Activated naive CD4-positive, alpha-beta T cell treated with anti-CD3 and anti-CD28 coated beads, Interleukin-2, amount 10 ng/mL, durations not matched to agents 7 days and 5 days (primary cell): ENCODE data around the gene GRM7.

Source experiments
- CTCF ChIA-PET: fragments of 350-600 bp; sonication (Branson Sonifier 250); formaldehyde crosslinking; loops from one replicate; lab custom pipeline; 2021; ENCODE audit warnings: antibody characterized with exemption; lab: Charles Lee
- DNase-seq: peaks from one replicate; pipeline ENCODE4 v3.0.0-alpha.2; 2020
- H3K27ac Mint-ChIP-seq: one replicate; pipeline ENCODE4 v1.8.0; 2021; ENCODE audit warnings: mild to moderate bottlenecking, moderate library complexity, mixed read lengths
- H3K27me3 Mint-ChIP-seq: one replicate; pipeline ENCODE4 v1.8.0; 2021; ENCODE audit warnings: mild to moderate bottlenecking, mixed read lengths
- H3K36me3 Mint-ChIP-seq: one replicate; pipeline ENCODE4 v1.8.0; 2021; ENCODE audit warnings: mixed read lengths
- H3K4me1 Mint-ChIP-seq: one replicate; pipeline ENCODE4 v1.8.0; 2021; ENCODE audit warnings: mixed read lengths
- H3K4me3 Mint-ChIP-seq: one replicate; pipeline ENCODE4 v1.8.0; 2021; ENCODE audit warnings: mild to moderate bottlenecking, moderate library complexity, mixed read lengths
- H3K9me3 Mint-ChIP-seq: one replicate; pipeline ENCODE4 v1.8.0; 2021; ENCODE audit warnings: mixed read lengths

The GRM7 gene

GRCh38 chr3:7545334-7545733 lies 684.4 kb downstream of the GRM7 start:
- Mint-ChIP-seq H3K27ac (no peak overlapping the region), H3K4me1 (no peaks in the 10 kb centered on the region), H3K4me3 (no peak overlapping the region), H3K27me3 (no peaks in the 10 kb centered on the region), H3K9me3 (peaks cover 2% of the 10 kb centered on the region), H3K36me3 (no peaks in the 10 kb centered on the region)
- DNase-seq, result no peak
- CTCF ChIA-PET, result no interaction called here

GRCh38 chr3:7546253-7546652 lies 685.3 kb downstream of the GRM7 start:
- Mint-ChIP-seq H3K27ac (no peak overlapping the region), H3K27me3 (no peaks in the 10 kb centered on the region), H3K36me3 (no peaks in the 10 kb centered on the region), H3K4me3 (no peak overlapping the region), H3K9me3 (peaks cover 2% of the 10 kb centered on the region), H3K4me1 (no peaks in the 10 kb centered on the region)
- CTCF ChIA-PET, result no interaction called here
- no peak for DNase-seq

GRCh38 chr3:7547826-7548225 lies 686.9 kb downstream of the GRM7 start:
- CTCF ChIA-PET, result no interaction called here
- Mint-ChIP-seq H3K27me3 (no peaks in the 10 kb centered on the region), H3K9me3 (peaks cover 10% of the 10 kb centered on the region), H3K36me3 (no peaks in the 10 kb centered on the region), H3K4me1 (no peaks in the 10 kb centered on the region), H3K4me3 (no peak overlapping the region), H3K27ac (no peak overlapping the region)
- no peak for DNase-seq

- no peak for DNase-seq
- CTCF ChIA-PET, result no interaction called here
- Mint-ChIP-seq H3K36me3 (no peaks in the 10 kb centered on the region), H3K27ac (no peak overlapping the region), H3K4me3 (no peak overlapping the region), H3K27me3 (no peaks in the 10 kb centered on the region), H3K4me1 (no peaks in the 10 kb centered on the region), H3K9me3 (peaks cover 2% of the 10 kb centered on the region)
Measured at GRCh38 chr3:7562892-7563291, 702.0 kb downstream of the GRM7 start.

GRCh38 chr3:7565574-7565973 lies 704.7 kb downstream of the GRM7 start:
- CTCF ChIA-PET, result no interaction called here
- Mint-ChIP-seq H3K9me3 (peaks cover 13% of the 10 kb centered on the region), H3K4me3 (no peak overlapping the region), H3K27me3 (no peaks in the 10 kb centered on the region), H3K4me1 (no peaks in the 10 kb centered on the region), H3K27ac (no peak overlapping the region), H3K36me3 (no peaks in the 10 kb centered on the region)
- DNase-seq, result no peak

GRCh38 chr3:7567160-7567559 lies 706.2 kb downstream of the GRM7 start:
- no peaks in the 10 kb centered on the region for H3K4me1 Mint-ChIP-seq
- CTCF ChIA-PET, result no interaction called here
- H3K27ac Mint-ChIP-seq, result no peak overlapping the region
- H3K9me3 Mint-ChIP-seq, result peaks cover 21% of the 10 kb centered on the region
- H3K4me3 Mint-ChIP-seq, result no peak overlapping the region
- H3K27me3 Mint-ChIP-seq, result no peaks in the 10 kb centered on the region
- no peak for DNase-seq
- H3K36me3 Mint-ChIP-seq, result no peaks in the 10 kb centered on the region

- Mint-ChIP-seq H3K4me3 (no peak overlapping the region), H3K36me3 (no peaks in the 10 kb centered on the region), H3K27me3 (no peaks in the 10 kb centered on the region), H3K27ac (no peak overlapping the region), H3K4me1 (no peaks in the 10 kb centered on the region), H3K9me3 (peaks cover 21% of the 10 kb centered on the region)
- DNase-seq, result no peak
- CTCF ChIA-PET, result no interaction called here
Measured at GRCh38 chr3:7568526-7569184, 707.7 kb downstream of the GRM7 start.

GRCh38 chr3:7573330-7573729 lies 712.4 kb downstream of the GRM7 start:
- Mint-ChIP-seq H3K9me3 (peaks cover 15% of the 10 kb centered on the region), H3K4me1 (no peaks in the 10 kb centered on the region), H3K27me3 (no peaks in the 10 kb centered on the region), H3K36me3 (no peaks in the 10 kb centered on the region), H3K4me3 (no peak overlapping the region), H3K27ac (no peak overlapping the region)
- DNase-seq, result no peak
- CTCF ChIA-PET, result no interaction called here

- CTCF ChIA-PET, result no interaction called here
- DNase-seq, result no peak
- Mint-ChIP-seq H3K4me3 (no peak overlapping the region), H3K27ac (no peak overlapping the region), H3K4me1 (no peaks in the 10 kb centered on the region), H3K9me3 (peaks cover 15% of the 10 kb centered on the region), H3K36me3 (no peaks in the 10 kb centered on the region), H3K27me3 (no peaks in the 10 kb centered on the region)
Measured at GRCh38 chr3:7574435-7574834, 713.5 kb downstream of the GRM7 start.

- no peaks in the 10 kb centered on the region for H3K4me1 Mint-ChIP-seq
- H3K36me3 Mint-ChIP-seq, result no peaks in the 10 kb centered on the region
- H3K4me3 Mint-ChIP-seq, result no peak overlapping the region
- no peak for DNase-seq
- peaks cover 8% of the 10 kb centered on the region for H3K9me3 Mint-ChIP-seq
- CTCF ChIA-PET, result no interaction called here
- H3K27me3 Mint-ChIP-seq, result no peaks in the 10 kb centered on the region
- H3K27ac Mint-ChIP-seq, result no peak overlapping the region
Measured at GRCh38 chr3:7576071-7576470, 715.2 kb downstream of the GRM7 start.

- Mint-ChIP-seq H3K4me1 (no peaks in the 10 kb centered on the region), H3K27ac (no peak overlapping the region), H3K4me3 (no peak overlapping the region), H3K9me3 (peaks cover 5% of the 10 kb centered on the region), H3K36me3 (no peaks in the 10 kb centered on the region), H3K27me3 (no peaks in the 10 kb centered on the region)
- CTCF ChIA-PET, result no interaction called here
- no peak for DNase-seq
Measured at GRCh38 chr3:7576506-7576905, 715.6 kb downstream of the GRM7 start.

- Mint-ChIP-seq H3K4me1 (no peaks in the 10 kb centered on the region), H3K4me3 (no peak overlapping the region), H3K36me3 (no peaks in the 10 kb centered on the region), H3K27me3 (no peaks in the 10 kb centered on the region), H3K9me3 (no peaks in the 10 kb centered on the region), H3K27ac (no peak overlapping the region)
- no peak for DNase-seq
- CTCF ChIA-PET, result no interaction called here
Measured at GRCh38 chr3:7577513-7577912, 716.6 kb downstream of the GRM7 start.

- Mint-ChIP-seq H3K27ac (no peak overlapping the region), H3K4me1 (no peaks in the 10 kb centered on the region), H3K36me3 (no peaks in the 10 kb centered on the region), H3K9me3 (no peaks in the 10 kb centered on the region), H3K4me3 (no peak overlapping the region), H3K27me3 (no peaks in the 10 kb centered on the region)
- no peak for DNase-seq
- CTCF ChIA-PET, result no interaction called here
Measured at GRCh38 chr3:7581831-7582230, 720.9 kb downstream of the GRM7 start.

- Mint-ChIP-seq H3K36me3 (no peaks in the 10 kb centered on the region), H3K4me1 (no peaks in the 10 kb centered on the region), H3K27ac (no peak overlapping the region), H3K27me3 (no peaks in the 10 kb centered on the region), H3K9me3 (no peaks in the 10 kb centered on the region), H3K4me3 (no peak overlapping the region)
- CTCF ChIA-PET, result no interaction called here
- no peak for DNase-seq
Measured at GRCh38 chr3:7585052-7585451, 724.1 kb downstream of the GRM7 start.

- Mint-ChIP-seq H3K9me3 (no peaks in the 10 kb centered on the region), H3K36me3 (no peaks in the 10 kb centered on the region), H3K27ac (no peak overlapping the region), H3K27me3 (no peaks in the 10 kb centered on the region), H3K4me1 (no peaks in the 10 kb centered on the region), H3K4me3 (no peak overlapping the region)
- CTCF ChIA-PET, result no interaction called here
- DNase-seq, result no peak
Measured at GRCh38 chr3:7588236-7588635, 727.3 kb downstream of the GRM7 start.

GRCh38 chr3:7589526-7589925 lies 728.6 kb downstream of the GRM7 start:
- no peaks in the 10 kb centered on the region for H3K9me3 Mint-ChIP-seq
- H3K27me3 Mint-ChIP-seq, result no peaks in the 10 kb centered on the region
- H3K4me1 Mint-ChIP-seq, result no peaks in the 10 kb centered on the region
- CTCF ChIA-PET, result no interaction called here
- H3K36me3 Mint-ChIP-seq, result no peaks in the 10 kb centered on the region
- no peak overlapping the region for H3K4me3 Mint-ChIP-seq
- no peak for DNase-seq
- H3K27ac Mint-ChIP-seq, result no peak overlapping the region
